Caco-2 (cell line): ENCODE results near the gene TMEM88. TPM values are rescaled to one million over a fixed set of nuclear protein-coding genes. Genes with fewer than 3 reads are reported as not detected.

ENCODE experiments used
- BruUV-seq: library from RNA; stranded (reverse); fragments of 400-500 nt; replicated peaks from 2 replicates; lab custom pipeline; 2021; lab: Mats Ljungman, UMichigan
- CTCF ChIA-PET: fragments of 300-600 bp; sonication (Branson Sonifier 250); formaldehyde crosslinking; loops from one replicate; lab custom pipeline; 2022; ENCODE audit warnings: antibody characterized with exemption; lab: Charles Lee
- POLR2A ChIA-PET: fragments of 300-600 bp; sonication (Branson Sonifier 250); formaldehyde crosslinking; loops from one replicate; lab custom pipeline; 2022; ENCODE audit warnings: antibody characterized with exemption; lab: Charles Lee
- DNase-seq, 2 experiments: peaks; one replicate each; pipeline versions ENCODE4 v3.0.0 to v3.0.0-alpha.2; 2020 to 2022
- H3K27me3 ChIP-seq: replicated peaks from 2 replicates; pipeline ENCODE4 v1.6.0; 2011; ENCODE audit warnings: low read length; ENCODE audit not compliant: control insufficient read depth, insufficient read depth
- H3K36me3 ChIP-seq: 2 replicates; pipeline ENCODE4 v1.5.1; 2011; ENCODE audit warnings: low read length; ENCODE audit not compliant: control insufficient read depth, insufficient read depth
- H3K4me1 ChIP-seq: fragments of 250-450 bp; sonication (Bioruptor Pico); 2 replicates; pipeline ENCODE4 v1.5.1; 2020; ENCODE audit warnings: mild to moderate bottlenecking
- H3K4me3 ChIP-seq: 2 replicates; pipeline ENCODE4 v1.5.1; 2011; ENCODE audit warnings: low read depth, mild to moderate bottlenecking, control low read depth, low read length
- H3K9me3 ChIP-seq: fragments of 250-450 bp; sonication (Bioruptor Pico); 2 replicates; pipeline ENCODE4 v1.5.1; 2020; ENCODE audit warnings: mild to moderate bottlenecking, moderate library complexity
- H3K27ac Mint-ChIP-seq: one replicate; pipeline ENCODE4 v1.8.0; 2022; ENCODE audit warnings: mixed read lengths; ENCODE audit not compliant: unreplicated experiment
- H3K27me3 Mint-ChIP-seq: one replicate; pipeline ENCODE4 v1.8.0; 2022; ENCODE audit warnings: mixed read lengths; ENCODE audit not compliant: insufficient read depth, unreplicated experiment
- H3K36me3 Mint-ChIP-seq: one replicate; pipeline ENCODE4 v1.8.0; 2022; ENCODE audit warnings: mild to moderate bottlenecking, mixed read lengths; ENCODE audit not compliant: insufficient read depth, unreplicated experiment
- H3K4me1 Mint-ChIP-seq: one replicate; pipeline ENCODE4 v1.8.0; 2022; ENCODE audit warnings: low read depth, mixed read lengths; ENCODE audit not compliant: unreplicated experiment
- H3K4me3 Mint-ChIP-seq: one replicate; pipeline ENCODE4 v1.8.0; 2022; ENCODE audit warnings: mild to moderate bottlenecking, moderate library complexity, mixed read lengths; ENCODE audit not compliant: unreplicated experiment
- H3K9me3 Mint-ChIP-seq: one replicate; pipeline ENCODE4 v1.8.0; 2022; ENCODE audit warnings: mixed read lengths; ENCODE audit not compliant: unreplicated experiment
- intact Hi-C: fragments of 100-400 bp; cut with micrococcal nuclease; formaldehyde crosslinking; loops from one replicate; pipeline ENCODE4 v1.10.0; 2022; ENCODE audit not compliant: unreplicated experiment
- total RNA-seq: library from RNA; stranded (reverse); gene quantifications from 2 replicates; pipeline ENCODE4 v1.2.3, GENCODE V29; 2022
- TF ChIP-seq, protein P1 (sequence below), 2 experiments: fragments of 200-600 bp in 1 of 2; IDR thresholded peaks; 1 replicate in 1 of 2; 2 replicates in 1 of 2; pipeline versions ENCODE4 v1.5.1 to v1.8.0; 2011 to 2022; ENCODE audit warnings: antibody characterized with exemption in 1 of 2, control low read depth in 1 of 2, inconsistent platforms in 1 of 2, low read depth in 1 of 2, low read length in 1 of 2, mild to moderate bottlenecking in 1 of 2, moderate library complexity in 1 of 2; ENCODE audit not compliant: insufficient read depth in 1 of 2, severe bottlenecking in 1 of 2, unreplicated experiment in 1 of 2

TMEM88 gene
- total RNA-seq, 1 experiment from 2014 or later = 2.5 TPM

DNA sequence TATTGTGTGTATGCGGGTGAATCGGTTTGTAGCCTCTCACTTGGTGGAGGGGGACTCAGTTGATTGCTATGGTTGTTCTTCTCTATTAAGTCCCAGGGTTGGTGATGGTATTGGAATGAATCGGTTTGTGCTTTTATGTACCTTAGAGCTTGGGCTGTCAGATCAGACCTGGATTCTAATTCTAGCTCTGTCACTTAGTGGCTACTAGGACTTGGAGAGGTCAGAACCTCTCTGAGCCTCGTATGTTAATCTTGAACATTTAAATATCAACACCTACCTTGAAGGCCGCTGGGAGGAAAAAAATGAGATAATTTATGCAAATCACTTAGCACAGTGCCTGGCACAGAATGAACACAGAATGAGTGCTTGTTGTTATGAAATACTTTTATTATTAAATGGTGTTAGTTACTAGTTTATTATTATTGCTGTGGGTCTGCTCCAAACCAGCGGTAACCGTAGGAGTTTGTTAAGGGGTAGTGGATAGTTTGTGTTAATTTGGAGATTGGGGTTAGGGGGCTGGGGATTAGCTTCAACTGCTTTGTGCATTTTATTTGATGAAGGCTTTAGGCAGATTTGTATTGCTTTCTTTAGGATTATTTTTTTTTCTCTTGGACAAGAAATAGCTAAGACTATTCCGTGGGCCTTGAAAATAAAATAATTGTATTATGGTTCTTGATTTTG, 17.3 kb upstream of the TMEM88 start:
- H3K9me3 Mint-ChIP-seq = no peaks in the 10 kb centered on the region
- Histone ChIP-seq H3K9me3 (no peaks in the 10 kb centered on the region), H3K36me3 (no peaks in the 10 kb centered on the region), H3K4me3 (peak overlapping the region; percentile 34), H3K27me3 (no peaks in the 10 kb centered on the region), H3K4me1 (peaks cover 35% of the 10 kb centered on the region)
- intact Hi-C loops = loop anchor here (5.0 kb wide), 1 partner anchor 220 kb away; no protein-coding TSS in a partner anchor
- H3K27me3 Mint-ChIP-seq = no peaks in the 10 kb centered on the region
- CTCF ChIA-PET = interaction anchor here (1.0 to 1.3 kb wide), 3 partner anchors 20 to 121 kb away, joined by 3 to 11 read pairs (median 4); partner anchors contain the start of genes CYB5D1, DNAH2 and NAA38
- peak overlapping the region; percentile 98 for H3K4me3 Mint-ChIP-seq
- BruUV-seq = no TSS peak
- DNase-seq = no peak
- peaks cover 29% of the 10 kb centered on the region for H3K4me1 Mint-ChIP-seq
- peaks cover 54% of the 10 kb centered on the region for H3K36me3 Mint-ChIP-seq
- TF ChIP-seq, protein P1, sequence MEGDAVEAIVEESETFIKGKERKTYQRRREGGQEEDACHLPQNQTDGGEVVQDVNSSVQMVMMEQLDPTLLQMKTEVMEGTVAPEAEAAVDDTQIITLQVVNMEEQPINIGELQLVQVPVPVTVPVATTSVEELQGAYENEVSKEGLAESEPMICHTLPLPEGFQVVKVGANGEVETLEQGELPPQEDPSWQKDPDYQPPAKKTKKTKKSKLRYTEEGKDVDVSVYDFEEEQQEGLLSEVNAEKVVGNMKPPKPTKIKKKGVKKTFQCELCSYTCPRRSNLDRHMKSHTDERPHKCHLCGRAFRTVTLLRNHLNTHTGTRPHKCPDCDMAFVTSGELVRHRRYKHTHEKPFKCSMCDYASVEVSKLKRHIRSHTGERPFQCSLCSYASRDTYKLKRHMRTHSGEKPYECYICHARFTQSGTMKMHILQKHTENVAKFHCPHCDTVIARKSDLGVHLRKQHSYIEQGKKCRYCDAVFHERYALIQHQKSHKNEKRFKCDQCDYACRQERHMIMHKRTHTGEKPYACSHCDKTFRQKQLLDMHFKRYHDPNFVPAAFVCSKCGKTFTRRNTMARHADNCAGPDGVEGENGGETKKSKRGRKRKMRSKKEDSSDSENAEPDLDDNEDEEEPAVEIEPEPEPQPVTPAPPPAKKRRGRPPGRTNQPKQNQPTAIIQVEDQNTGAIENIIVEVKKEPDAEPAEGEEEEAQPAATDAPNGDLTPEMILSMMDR (IDR thresholded peaks at IDR 0.05; ENCODE audit: insufficient read depth in 1 of 2, low read depth in 1 of 2, low read length in 1 of 2, severe bottlenecking in 1 of 2, unreplicated experiment in 1 of 2) = no peak
- peak overlapping the region; percentile 99 for H3K27ac Mint-ChIP-seq
- POLR2A ChIA-PET = interaction anchor here (0.6 to 1.3 kb wide), 4 partner anchors 20 to 187 kb away, joined by 3 to 14 read pairs (median 4); partner anchors contain the start of genes ATP1B2, CYB5D1, NAA38 and TP53

DNA sequence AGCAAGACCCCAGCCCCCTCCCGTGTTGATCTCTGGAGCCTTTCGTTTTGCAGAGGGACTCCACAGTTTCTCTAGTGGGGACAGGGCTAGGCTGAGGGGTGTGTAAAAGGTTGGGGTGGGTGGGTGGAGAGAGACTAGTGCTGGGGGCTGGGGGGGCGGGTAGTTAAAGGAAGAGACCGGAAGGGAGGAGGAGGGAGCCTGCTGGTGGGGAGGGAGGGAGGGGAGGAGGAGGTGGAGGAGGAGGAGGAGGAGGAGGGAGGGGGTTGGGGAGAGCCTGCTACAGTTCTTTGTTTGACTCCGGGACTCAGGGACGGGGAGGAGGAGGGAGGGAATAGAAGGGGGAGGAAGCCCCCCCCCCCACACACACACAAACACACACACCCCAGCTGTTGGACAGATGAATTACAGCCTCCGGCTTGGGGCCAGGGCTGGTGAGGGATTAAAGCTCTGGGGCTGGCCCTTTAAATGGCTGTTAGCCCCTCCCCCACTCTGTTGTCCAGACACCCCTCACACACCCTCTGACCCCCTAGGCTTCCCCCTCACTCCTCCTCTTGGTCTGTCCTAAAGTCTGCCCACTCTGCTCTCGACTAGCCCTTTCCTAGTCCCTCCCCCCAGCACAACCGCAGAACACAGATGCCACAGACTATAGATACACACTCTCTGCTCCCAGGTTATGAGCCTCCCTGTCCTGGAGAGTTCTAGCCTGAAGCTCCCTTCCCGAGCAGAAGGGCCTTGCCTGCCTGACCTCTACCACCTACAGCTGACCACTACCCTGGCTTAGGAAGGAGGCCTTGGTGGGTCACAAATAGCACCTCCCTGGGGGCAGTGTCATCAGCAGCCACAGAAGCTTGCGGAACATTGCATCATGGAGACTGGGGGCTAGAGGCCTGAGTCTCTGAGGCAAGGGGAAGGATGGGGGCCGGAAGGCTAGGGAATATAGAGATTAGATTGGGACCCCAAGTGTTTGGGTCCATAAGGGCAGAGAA, 16.5 kb upstream of the TMEM88 start:
- TF ChIP-seq, protein P1 (IDR thresholded peaks at IDR 0.05; ENCODE audit: insufficient read depth in 1 of 2, low read depth in 1 of 2, low read length in 1 of 2, severe bottlenecking in 1 of 2, unreplicated experiment in 1 of 2) = no peak
- intact Hi-C loops = loop anchor here (5.0 kb wide), 1 partner anchor 221 kb away; no protein-coding TSS in a partner anchor
- DNase-seq = peak; percentile 55
- H3K27me3 ChIP-seq = no peaks in the 10 kb centered on the region
- H3K9me3 ChIP-seq = no peaks in the 10 kb centered on the region
- H3K36me3 ChIP-seq = no peaks in the 10 kb centered on the region
- H3K27ac Mint-ChIP-seq = peak overlapping the region; percentile 98
- H3K4me3 ChIP-seq = peak overlapping the region; percentile 34
- no TSS peak for BruUV-seq
- POLR2A ChIA-PET = interaction anchor here (1.1 kb wide), 1 partner anchor 151 kb away, joined by 3 read pairs; the partner anchor contains the start of gene TP53
- peaks cover 32% of the 10 kb centered on the region for H3K4me1 ChIP-seq
- no peaks in the 10 kb centered on the region for H3K9me3 Mint-ChIP-seq
- peak overlapping the region; percentile 98 for H3K4me3 Mint-ChIP-seq
- H3K4me1 Mint-ChIP-seq = peaks cover 26% of the 10 kb centered on the region
- CTCF ChIA-PET = interaction anchor here (1.6 kb wide), 1 partner anchor 19 kb away, joined by 5 read pairs; the partner anchor contains the start of gene NAA38
- H3K36me3 Mint-ChIP-seq = peaks cover 59% of the 10 kb centered on the region
- H3K27me3 Mint-ChIP-seq = no peaks in the 10 kb centered on the region
